ENCODE measurements around the gene ASB10. TPM values are rescaled to one million over a fixed set of nuclear protein-coding genes. Genes with fewer than 3 reads are reported as not detected.

The ASB10 gene
- total and polyA plus RNA-seq, 4 donors = not detected

DNA sequence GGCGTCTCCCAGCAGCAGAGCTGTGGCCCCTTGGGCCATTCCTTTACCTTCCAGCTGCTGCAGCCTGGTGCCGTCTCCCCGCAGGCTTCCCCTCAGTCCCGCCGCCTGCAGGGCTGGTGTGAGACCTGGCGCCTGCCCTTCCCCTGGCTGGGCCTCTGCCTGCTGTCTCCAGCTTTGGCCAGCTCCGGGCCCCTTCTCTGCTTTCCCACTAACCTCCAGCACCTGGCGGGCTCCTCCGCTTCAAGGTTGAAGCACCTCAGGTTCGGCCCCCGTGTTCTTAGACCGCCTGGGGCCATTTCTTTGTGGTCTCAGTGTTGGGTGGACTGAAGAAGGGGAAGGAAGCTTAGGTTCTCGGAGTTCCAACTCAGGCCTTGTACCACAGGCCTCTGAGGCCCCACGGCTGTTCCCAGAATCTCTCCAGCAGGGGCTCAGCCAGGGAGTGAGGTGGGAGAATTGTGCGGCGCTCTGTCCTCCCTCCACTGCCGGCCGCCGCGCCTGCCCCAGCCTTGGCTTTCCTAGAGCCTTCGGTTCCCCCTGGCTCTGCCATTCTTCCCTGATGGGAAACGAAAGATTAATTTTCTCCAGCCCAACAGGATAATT lies 49.9 kb downstream of the ASB10 start:
- Histone ChIP-seq H3K9me3 (ENCODE audit: control insufficient read depth in 4 of 4, insufficient read depth in 3 of 4, low read length in 3 of 4) (no peaks in the 10 kb centered on the region), H3K27me3 (ENCODE audit: control insufficient read depth in 3 of 3, insufficient read depth in 3 of 3, low read length in 2 of 3) (no peaks in the 10 kb centered on the region), H3K4me3 (no peak overlapping the region), H3K27ac (ENCODE audit: low read depth in 1 of 2, low read length in 1 of 2) (no peak overlapping the region), H3K9ac (ENCODE audit: insufficient read depth in 1 of 2, low read length in 2 of 2) (no peak overlapping the region), H3K36me3 (ENCODE audit: control insufficient read depth in 4 of 4, insufficient read depth in 4 of 4, low read length in 4 of 4) (peaks cover 0 to 80% (median 30%) of the 10 kb centered on the region in 4 donors), H3K4me1 (ENCODE audit: control insufficient read depth in 5 of 5, insufficient read depth in 5 of 5, low read length in 5 of 5) (peaks cover 0 to 4% (median 0%) of the 10 kb centered on the region in 5 donors)
- no peak for TF ChIP-seq CTCF (IDR thresholded peaks at IDR 0.05; ENCODE audit: control extremely low read depth, extremely low read depth)
- WGBS, 2 donors = 89 to 91% methylated on average over 22 of the region's 22 CpGs
- DNase-seq (no peak), ATAC-seq (ENCODE audit: insufficient read depth, low FRiP score) (no peak)

DNA sequence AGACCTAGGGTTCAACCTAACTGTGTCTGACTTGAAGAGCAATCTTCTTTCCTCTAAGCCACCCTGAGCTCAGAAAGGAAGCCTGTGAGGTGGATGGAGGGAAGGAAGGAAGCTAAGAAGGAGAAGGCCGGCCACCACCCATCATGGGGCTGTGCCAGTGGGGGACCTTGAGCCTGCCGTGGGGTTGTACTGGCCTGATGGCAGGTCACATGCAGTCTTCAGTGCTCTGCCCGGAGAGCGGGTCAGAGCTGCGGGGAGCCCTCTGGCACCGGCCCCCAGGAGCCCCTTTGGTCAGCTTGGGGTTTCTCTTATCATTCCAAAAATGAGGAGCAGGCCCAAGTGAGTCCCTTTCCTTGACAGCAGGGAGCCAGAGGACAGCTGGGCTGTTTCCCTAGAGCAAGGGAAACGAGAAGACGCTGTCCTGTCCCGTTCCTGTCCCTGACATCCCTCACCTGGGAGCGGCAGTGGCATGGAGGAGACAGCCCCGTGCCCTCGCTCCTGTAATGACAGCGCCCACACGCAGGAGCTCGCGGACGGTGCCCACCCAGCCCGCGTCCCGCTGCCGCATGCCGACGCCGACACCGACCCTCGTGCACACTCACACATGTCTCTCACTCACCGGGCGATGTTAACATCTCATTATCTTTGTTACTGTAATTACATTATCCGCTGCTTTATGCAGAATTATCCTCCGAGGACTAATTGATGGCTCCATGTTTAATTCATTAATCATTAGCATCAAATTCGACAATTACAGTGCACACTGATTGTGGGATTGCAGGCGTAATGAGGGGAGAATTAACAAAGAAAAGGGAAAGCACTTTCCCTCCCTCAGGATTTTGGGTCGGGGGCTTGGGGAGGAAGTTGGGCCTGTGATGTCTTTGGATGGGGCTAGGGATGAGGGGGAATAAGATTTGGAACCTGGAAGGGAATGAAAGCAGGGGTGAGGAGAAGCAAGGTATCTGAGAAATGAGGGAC lies 50.9 kb downstream of the ASB10 start:
- H3K9ac ChIP-seq (ENCODE audit: insufficient read depth in 1 of 2, low read length in 2 of 2) = no peak overlapping the region
- WGBS, 2 donors = 95 to 97% methylated on average over 33 of the region's 33 CpGs
- H3K4me1 ChIP-seq (ENCODE audit: control insufficient read depth in 5 of 5, insufficient read depth in 5 of 5, low read length in 5 of 5) = peaks cover 0 to 13% (median 0%) of the 10 kb centered on the region in 5 donors
- H3K9me3 ChIP-seq (ENCODE audit: control insufficient read depth in 4 of 4, insufficient read depth in 3 of 4, low read length in 3 of 4) = peaks cover 0 to 2% (median 0%) of the 10 kb centered on the region in 4 donors
- no peak overlapping the region for H3K27ac ChIP-seq (ENCODE audit: low read depth in 1 of 2, low read length in 1 of 2)
- TF ChIP-seq CTCF (IDR thresholded peaks at IDR 0.05; ENCODE audit: control extremely low read depth, extremely low read depth) = no peak
- H3K4me3 ChIP-seq = no peak overlapping the region
- H3K27me3 ChIP-seq (ENCODE audit: control insufficient read depth in 3 of 3, insufficient read depth in 3 of 3, low read length in 2 of 3) = no peaks in the 10 kb centered on the region
- DNase-seq (peak in 1 of 3 donors; percentile 7), ATAC-seq (ENCODE audit: insufficient read depth, low FRiP score) (no peak)
- H3K36me3 ChIP-seq (ENCODE audit: control insufficient read depth in 4 of 4, insufficient read depth in 4 of 4, low read length in 4 of 4) = peaks cover 0 to 81% (median 24%) of the 10 kb centered on the region in 4 donors

DNA sequence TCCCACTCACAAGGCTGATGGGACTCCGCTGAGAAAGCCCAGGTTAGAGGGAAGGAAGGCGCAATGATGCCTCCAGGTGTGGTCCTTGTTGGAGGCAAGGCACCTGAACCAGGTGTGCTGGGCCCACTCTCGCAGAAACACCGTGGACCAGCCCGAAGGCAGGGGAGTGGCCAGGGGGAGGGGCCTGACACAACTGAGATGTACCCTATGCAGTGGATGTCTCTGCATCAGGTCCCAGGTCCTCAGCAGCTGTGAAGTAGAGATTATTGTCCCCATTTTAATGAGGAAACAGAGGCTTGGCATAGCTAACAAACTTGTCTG lies 51.6 kb downstream of the ASB10 start:
- Histone ChIP-seq H3K9ac (ENCODE audit: insufficient read depth in 1 of 2, low read length in 2 of 2) (no peak overlapping the region), H3K4me1 (ENCODE audit: control insufficient read depth in 5 of 5, insufficient read depth in 5 of 5, low read length in 5 of 5) (peaks cover 0 to 14% (median 0%) of the 10 kb centered on the region in 5 donors), H3K9me3 (ENCODE audit: control insufficient read depth in 4 of 4, insufficient read depth in 3 of 4, low read length in 3 of 4) (peaks cover 0 to 2% (median 0%) of the 10 kb centered on the region in 4 donors), H3K4me3 (no peak overlapping the region), H3K36me3 (ENCODE audit: control insufficient read depth in 4 of 4, insufficient read depth in 4 of 4, low read length in 4 of 4) (peaks cover 0 to 82% (median 22%) of the 10 kb centered on the region in 4 donors), H3K27me3 (ENCODE audit: control insufficient read depth in 3 of 3, insufficient read depth in 3 of 3, low read length in 2 of 3) (no peaks in the 10 kb centered on the region), H3K27ac (ENCODE audit: low read depth in 1 of 2, low read length in 1 of 2) (no peak overlapping the region)
- ATAC-seq (ENCODE audit: insufficient read depth, low FRiP score) = no peak
- 92 to 94% methylated on average over 5 of the region's 5 CpGs for WGBS, 2 donors
- TF ChIP-seq CTCF (IDR thresholded peaks at IDR 0.05; ENCODE audit: control extremely low read depth, extremely low read depth) = no peak
- no peak for DNase-seq
